ENCODE results near the gene C10orf53.

- TF ChIP-seq GATA2 (IDR thresholded peaks at IDR 0.05; ENCODE audit: low read depth, low read length): no peak
- no peak for TF ChIP-seq GATA3 (IDR thresholded peaks at IDR 0.05; ENCODE audit: low read depth, low read length)
Observed at GRCh38 chr10:49746626-49747302, 67.3 kb downstream of the C10orf53 start.

Data from SH-SY5Y (cell line).